Fibroblast of mammary gland (primary cell): ENCODE data around the gene GFY.

ENCODE experiments used
- DNase-seq: peaks from one replicate; pipeline ENCODE4 v3.0.0-alpha.2; 2010; ENCODE audit warnings: low read depth
- H3K4me3 ChIP-seq: 2 replicates; pipeline ENCODE4 v1.5.1; 2011; ENCODE audit warnings: low read depth, mild to moderate bottlenecking, low read length, moderate library complexity; ENCODE audit not compliant: control insufficient read depth
- CTCF ChIP-seq: conservative IDR thresholded peaks from 2 replicates; pipeline ENCODE4 v1.5.1; 2011; ENCODE audit warnings: low read depth, low read length, inconsistent platforms; ENCODE audit not compliant: control insufficient read depth, insufficient read depth

GFY gene

GRCh38 chr19:49421039-49421877, 3.9 kb upstream of the GFY start:
- no peak for TF ChIP-seq CTCF
- H3K4me3 ChIP-seq = no peak overlapping the region
- DNase-seq = peak; percentile 30

GRCh38 chr19:49421878-49422202, 3.3 kb upstream of the GFY start:
- no peak for TF ChIP-seq CTCF
- DNase-seq = no peak
- no peak overlapping the region for H3K4me3 ChIP-seq

- peak; percentile 39 for DNase-seq
- TF ChIP-seq CTCF = no peak
Observed at GRCh38 chr19:49422407-49423070, 2.6 kb upstream of the GFY start.

GRCh38 chr19:49423071-49423984, 1.9 kb upstream of the GFY start, which contains the start of gene PTH2:
Gene PTH2, minus strand, starts transcription at chr19:49423441. Its CDS starts 102 bp downstream, at chr19:49423339.
- no peak for TF ChIP-seq CTCF
- H3K4me3 ChIP-seq = no peak within 1 kb of the TSS
- no peak for DNase-seq

More at GRCh38 chr19:49422407-49423070, 2.6 kb upstream of the GFY start:
- no peak overlapping the region for H3K4me3 ChIP-seq

GRCh38 chr19:49423985-49424303, 1.2 kb upstream of the GFY start:
- H3K4me3 ChIP-seq = no peak overlapping the region
- no peak for DNase-seq
- no peak for TF ChIP-seq CTCF

- H3K4me3 ChIP-seq = no peak overlapping the region
- peak; percentile 52 for DNase-seq
- no peak for TF ChIP-seq CTCF
Observed at GRCh38 chr19:49425922-49426592, 869 bp downstream of the GFY start.
